H9 (cell line): Measurements from ENCODE around the gene UBE3C. TPM values are rescaled to one million over a fixed set of nuclear protein-coding genes. Genes with fewer than 3 reads are reported as not detected.

Source experiments
- DNase-seq: peaks from one replicate; pipeline ENCODE4 v3.0.0-alpha.2; 2017
- H2AFZ ChIP-seq: one replicate; pipeline ENCODE4 v1.6.1; 2013; ENCODE audit warnings: mild to moderate bottlenecking, low read length, control low read depth, moderate library complexity
- H2AK5ac ChIP-seq: 2 replicates; pipeline ENCODE4 v1.6.1; 2013; ENCODE audit warnings: low read length, control low read depth, mixed read lengths; ENCODE audit not compliant: insufficient read length
- H2BK120ac ChIP-seq: one replicate; pipeline ENCODE4 v1.6.1; 2013; ENCODE audit warnings: low read depth, mild to moderate bottlenecking, low read length, control low read depth, inconsistent platforms; ENCODE audit not compliant: poor library complexity, severe bottlenecking
- H2BK12ac ChIP-seq: 2 replicates; pipeline ENCODE4 v1.6.1; 2013; ENCODE audit warnings: low read length, control low read depth, mixed read lengths, low read depth; ENCODE audit not compliant: insufficient read length
- H2BK15ac ChIP-seq: 2 replicates; pipeline ENCODE4 v1.6.1; 2013; ENCODE audit warnings: low read depth, low read length, control low read depth
- H2BK20ac ChIP-seq: one replicate; pipeline ENCODE4 v1.6.1; 2013; ENCODE audit warnings: low read depth, mild to moderate bottlenecking, low read length, control low read depth, inconsistent platforms; ENCODE audit not compliant: poor library complexity, severe bottlenecking
- H2BK5ac ChIP-seq: 2 replicates; pipeline ENCODE4 v1.6.1; 2013; ENCODE audit warnings: low read length, control low read depth, mixed read lengths; ENCODE audit not compliant: insufficient read length
- H3K14ac ChIP-seq: 2 replicates; pipeline ENCODE4 v1.6.1; 2013; ENCODE audit warnings: low read length, control low read depth; ENCODE audit not compliant: insufficient read depth
- H3K18ac ChIP-seq: 2 replicates; pipeline ENCODE4 v1.6.1; 2013; ENCODE audit warnings: low read depth, mild to moderate bottlenecking, mixed read lengths, low read length, control low read depth; ENCODE audit not compliant: insufficient read length
- H3K23ac ChIP-seq: 2 replicates; pipeline ENCODE4 v1.6.1; 2013; ENCODE audit warnings: low read length, control low read depth, mixed read lengths, low read depth; ENCODE audit not compliant: insufficient read length
- H3K23me2 ChIP-seq: 2 replicates; pipeline ENCODE4 v1.6.1; 2013; ENCODE audit warnings: low read depth, mild to moderate bottlenecking, mixed read lengths, low read length, control low read depth; ENCODE audit not compliant: insufficient read length, poor library complexity, severe bottlenecking
- H3K27ac ChIP-seq: 2 replicates; pipeline ENCODE4 v1.5.1; 2013; ENCODE audit warnings: low read length, control low read depth, mixed read lengths, low read depth; ENCODE audit not compliant: insufficient read length
- H3K27me3 ChIP-seq: 2 replicates; pipeline ENCODE4 v1.6.1; 2013; ENCODE audit warnings: low read length, control low read depth, inconsistent platforms; ENCODE audit not compliant: insufficient read depth
- H3K4ac ChIP-seq: 2 replicates; pipeline ENCODE4 v1.6.1; 2013; ENCODE audit warnings: low read depth, mild to moderate bottlenecking, control low read depth, inconsistent platforms, low read length, moderate library complexity
- H3K4me1 ChIP-seq: 2 replicates; pipeline ENCODE4 v1.6.1; 2013; ENCODE audit warnings: low read length, control low read depth, inconsistent platforms; ENCODE audit not compliant: insufficient read depth
- H3K4me2 ChIP-seq: 2 replicates; pipeline ENCODE4 v1.6.1; 2013; ENCODE audit warnings: low read length, control low read depth, mixed read lengths; ENCODE audit not compliant: insufficient read length, insufficient read depth
- H3K56ac ChIP-seq: 2 replicates; pipeline ENCODE4 v1.6.1; 2013; ENCODE audit warnings: low read depth, mild to moderate bottlenecking, mixed read lengths, low read length, control low read depth; ENCODE audit not compliant: insufficient read length
- H3K79me1 ChIP-seq: 2 replicates; pipeline ENCODE4 v1.6.1; 2013; ENCODE audit warnings: low read depth, mild to moderate bottlenecking, moderate library complexity, low read length, control low read depth, inconsistent platforms; ENCODE audit not compliant: insufficient read depth, poor library complexity, severe bottlenecking
- H3K79me2 ChIP-seq: 2 replicates; pipeline ENCODE4 v1.6.1; 2013; ENCODE audit warnings: low read length, control low read depth, inconsistent platforms; ENCODE audit not compliant: insufficient read depth
- H3K9ac ChIP-seq: 2 replicates; pipeline ENCODE4 v1.6.1; 2013; ENCODE audit warnings: low read length, control low read depth, mixed read lengths; ENCODE audit not compliant: insufficient read length; ENCODE audit errors: extremely low read depth
- H3K9me3 ChIP-seq: one replicate; pipeline ENCODE4 v1.6.1; 2013; ENCODE audit warnings: low read depth, low read length, inconsistent platforms; ENCODE audit not compliant: control insufficient read depth
- H3T11ph ChIP-seq: one replicate; pipeline ENCODE4 v1.6.1; 2013; ENCODE audit warnings: mild to moderate bottlenecking, low read length, control low read depth, inconsistent platforms
- H4K20me1 ChIP-seq: one replicate; pipeline ENCODE4 v1.6.1; 2013; ENCODE audit not compliant: control insufficient read depth, insufficient read length, insufficient read depth
- H4K5ac ChIP-seq: 2 replicates; pipeline ENCODE4 v1.6.1; 2013; ENCODE audit warnings: low read depth, mild to moderate bottlenecking, mixed read lengths, low read length, control low read depth; ENCODE audit not compliant: insufficient read length
- H4K8ac ChIP-seq: replicated peaks from 2 replicates; pipeline ENCODE4 v1.6.1; 2013; ENCODE audit warnings: low read length, control low read depth, mixed read lengths, low read depth; ENCODE audit not compliant: insufficient read length
- H4K91ac ChIP-seq: 2 replicates; pipeline ENCODE4 v1.6.1; 2013; ENCODE audit warnings: low read depth, mild to moderate bottlenecking, moderate library complexity, mixed read lengths, low read length, control low read depth; ENCODE audit not compliant: insufficient read length
- H3K27ac Mint-ChIP-seq, 3 experiments: 2 replicates in 2 of 3; 3 replicates in 1 of 3; pipeline ENCODE4 v1.8.0; 2020 to 2021; ENCODE audit warnings: mixed read lengths in 3 of 3, mild to moderate bottlenecking in 1 of 3, moderate library complexity in 1 of 3
- H3K27me3 Mint-ChIP-seq: 2 replicates; pipeline ENCODE4 v1.8.0; 2021; ENCODE audit warnings: low read depth, mild to moderate bottlenecking, moderate library complexity, mixed read lengths
- H3K36me3 Mint-ChIP-seq, 3 experiments: 2 replicates in 2 of 3; 3 replicates in 1 of 3; pipeline ENCODE4 v1.8.0; 2020 to 2021; ENCODE audit warnings: low read depth in 3 of 3, mixed read lengths in 3 of 3; ENCODE audit not compliant: insufficient read depth in 1 of 3
- H3K4me1 Mint-ChIP-seq, 2 experiments: 2 replicates each; pipeline ENCODE4 v1.8.0; 2020; ENCODE audit warnings: mixed read lengths in 2 of 2
- H3K4me3 Mint-ChIP-seq, 2 experiments: 2 replicates in 1 of 2; 3 replicates in 1 of 2; pipeline ENCODE4 v1.8.0; 2020 to 2021; ENCODE audit warnings: mild to moderate bottlenecking in 2 of 2, mixed read lengths in 2 of 2, moderate library complexity in 1 of 2
- H3K9me3 Mint-ChIP-seq, 2 experiments: 2 replicates in 1 of 2; 3 replicates in 1 of 2; pipeline ENCODE4 v1.8.0; 2020; ENCODE audit warnings: mild to moderate bottlenecking in 2 of 2, mixed read lengths in 2 of 2, moderate library complexity in 1 of 2
- CTCF ChIP-seq: fragments of 200-600 bp; sonication (generic); conservative IDR thresholded peaks from 3 replicates; pipeline ENCODE4 v1.8.0; 2021; ENCODE audit warnings: antibody characterized with exemption, mild to moderate bottlenecking
- WGBS: extraction: QIAGEN DNeasy Blood & Tissue Kit; methylation state at CpG from one replicate; pipeline ENCODE4 v1.1.7; 2013; ENCODE audit warnings: missing lambda C conversion rate, low lambda C conversion rate, mixed read lengths; ENCODE audit not compliant: insufficient read length; ENCODE audit errors: extremely low coverage; 5-methylcytosine and 5-hydroxymethylcytosine counted together
- total RNA-seq: library from RNA; stranded (reverse); gene quantifications from 2 replicates; pipeline ENCODE4 v1.2.1, GENCODE V29; 2021

UBE3C gene
- total RNA-seq, 1 experiment from 2014 or later: 63.3 TPM

GRCh38 chr7:157299317-157299612, 160.5 kb downstream of the UBE3C start:
- Histone ChIP-seq H3K14ac (no peak overlapping the region), H3K23ac (no peak overlapping the region), H2AFZ (no peak overlapping the region), H3K27me3 (no peaks in the 10 kb centered on the region), H4K20me1 (no peaks in the 10 kb centered on the region), H2AK5ac (peak overlapping the region; percentile 4), H3T11ph (no peak overlapping the region), H3K9me3 (no peaks in the 10 kb centered on the region), H3K4me1 (no peaks in the 10 kb centered on the region), H2BK5ac (no peak overlapping the region), H3K79me1 (no peaks in the 10 kb centered on the region), H3K18ac (peak overlapping the region; percentile 9), H3K23me2 (no peaks in the 10 kb centered on the region), H3K9ac (no peak overlapping the region), H3K4ac (no peak overlapping the region), H4K5ac (peak overlapping the region; percentile 18), H3K27ac (no peak overlapping the region), H4K91ac (no peak overlapping the region), H2BK15ac (no peak overlapping the region), H2BK20ac (no peak overlapping the region), H4K8ac (peak overlapping the region; percentile 0), H3K56ac (no peak overlapping the region), H2BK120ac (no peak overlapping the region), H3K79me2 (no peaks in the 10 kb centered on the region), H2BK12ac (no peak overlapping the region), H3K4me2 (no peak overlapping the region)
- Mint-ChIP-seq H3K4me3 (peak overlapping the region in 1 of 2 experiments; percentile 63; a peak in 1 of 5 replicates), H3K9me3 (peaks cover 4 to 6% of the 10 kb centered on the region in 2 experiments; a peak in 2 of 5 replicates), H3K4me1 (peaks cover 11 to 17% of the 10 kb centered on the region in 2 experiments), H3K27ac (peak overlapping the region in 1 of 3 experiments; percentile 21; a peak in 2 of 7 replicates), H3K36me3 (peaks cover 0 to 6% (median 0%) of the 10 kb centered on the region in 3 experiments; a peak in 1 of 7 replicates), H3K27me3 (no peaks in the 10 kb centered on the region; the same call in 1 of the 2 replicates)
- TF ChIP-seq CTCF: no peak
- no peak for DNase-seq
- 100% methylated on average over 2 of the region's 3 CpGs for WGBS
